CD4-positive, alpha-beta T cell treated with Interleukin-10 for 1 hour (primary cell): ENCODE data around the gene OSCAR.

Source experiments
- DNase-seq: peaks from one replicate; pipeline ENCODE4 v3.0.0-alpha.2; 2020

Gene OSCAR

GRCh38 chr19:54081032-54081431 lies 19.6 kb downstream of the OSCAR start, which contains the start of gene TARM1:
Gene TARM1 (minus strand): TSS chr19:54081365. CDS start chr19:54081340, 25 bp downstream.
- DNase-seq, result no peak

DNA sequence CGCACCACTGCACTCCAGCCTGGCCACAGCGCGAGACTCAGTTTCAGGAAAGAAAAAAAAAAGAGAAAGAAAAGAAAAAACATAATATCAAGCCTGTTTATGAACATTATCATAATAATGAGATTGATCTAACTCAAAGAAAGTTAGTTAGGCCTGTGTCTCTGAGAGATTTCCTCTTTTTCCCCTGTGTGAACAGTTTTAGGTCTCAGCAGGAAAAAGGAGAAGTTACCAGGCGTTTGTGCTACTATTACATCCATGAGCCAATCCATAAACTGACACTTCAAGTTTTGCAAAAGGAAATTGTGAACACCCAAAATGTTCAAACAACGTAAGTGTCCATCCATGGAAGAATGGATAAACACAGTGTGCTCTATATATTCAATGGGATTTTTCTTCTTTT lies 23.3 kb downstream of the OSCAR start:
- DNase-seq, result no peak

GRCh38 chr19:54074851-54075250 lies 25.8 kb downstream of the OSCAR start:
- DNase-seq, result no peak

- DNase-seq, result no peak
These were observed 26.8 kb downstream of the OSCAR start for GRCh38 chr19:54073829-54074228.

- no peak for DNase-seq
These were observed 31.1 kb downstream of the OSCAR start for GRCh38 chr19:54069470-54069869.

GRCh38 chr19:54063350-54064116 lies 37.1 kb downstream of the OSCAR start, which contains the start of gene VSTM1:
Gene VSTM1 (minus strand): TSS chr19:54063897. CDS start chr19:54063777, 120 bp downstream.
- DNase-seq, result no peak

DNA sequence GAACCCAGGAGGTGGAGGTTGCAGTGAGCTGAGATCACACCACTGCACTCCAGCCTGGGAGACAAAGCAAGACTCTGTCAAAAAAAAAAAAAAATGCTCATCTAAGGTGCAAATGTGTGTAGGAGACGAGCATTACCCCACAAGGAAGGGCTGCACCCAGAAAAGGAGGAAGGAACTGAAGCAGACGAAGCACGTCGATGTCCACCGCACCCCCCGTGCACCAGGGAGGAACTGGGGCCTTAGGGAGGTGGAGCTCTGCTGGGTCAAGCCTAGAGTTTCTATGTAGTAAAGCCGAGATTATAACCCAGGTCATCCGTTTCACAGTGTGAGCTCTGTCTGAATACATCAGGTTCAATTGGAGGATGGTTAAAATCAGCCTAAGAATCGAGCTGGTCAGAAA lies 38.0 kb downstream of the OSCAR start:
- no peak for DNase-seq

DNA sequence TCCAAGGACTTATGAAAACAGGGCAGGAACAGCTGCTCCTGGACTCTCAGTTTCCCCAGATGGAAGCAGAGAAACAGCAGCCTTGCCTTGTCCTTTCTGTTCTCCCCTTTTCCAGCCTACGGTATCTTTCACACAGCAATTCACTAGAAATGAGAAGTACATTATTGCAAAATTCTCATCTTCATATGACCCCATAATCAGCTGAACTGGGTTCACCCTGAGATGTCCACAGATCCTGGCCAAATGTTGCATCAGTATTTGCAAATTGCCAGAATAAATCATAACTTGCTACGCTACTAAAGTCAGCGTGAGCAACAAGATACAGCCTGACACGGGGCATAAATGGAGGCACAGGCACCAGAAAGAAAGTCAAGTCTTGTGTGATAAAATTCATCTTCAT lies 53.0 kb downstream of the OSCAR start:
- DNase-seq, result no peak

- no peak for DNase-seq
These were observed 54.8 kb downstream of the OSCAR start for GRCh38 chr19:54045771-54046170.
